Umbilical cord (tissue), 2 donors: ENCODE results near the gene ATP9B. TPM values are rescaled to one million over a fixed set of nuclear protein-coding genes. Genes with fewer than 3 reads are reported as not detected.

Experiments
- DNase-seq: peaks from one replicate; pipeline ENCODE4 v3.0.0-alpha.2; 2015; ENCODE audit warnings: low spot score
- total RNA-seq: library from RNA; depleted of rRNA; stranded (reverse); fragments of >200 nt; gene quantifications from one replicate; pipeline ENCODE4 v1.2.3, GENCODE V29; 2014; ENCODE audit warnings: low replicate concordance; ENCODE audit not compliant: insufficient read depth

ATP9B gene, protein sequence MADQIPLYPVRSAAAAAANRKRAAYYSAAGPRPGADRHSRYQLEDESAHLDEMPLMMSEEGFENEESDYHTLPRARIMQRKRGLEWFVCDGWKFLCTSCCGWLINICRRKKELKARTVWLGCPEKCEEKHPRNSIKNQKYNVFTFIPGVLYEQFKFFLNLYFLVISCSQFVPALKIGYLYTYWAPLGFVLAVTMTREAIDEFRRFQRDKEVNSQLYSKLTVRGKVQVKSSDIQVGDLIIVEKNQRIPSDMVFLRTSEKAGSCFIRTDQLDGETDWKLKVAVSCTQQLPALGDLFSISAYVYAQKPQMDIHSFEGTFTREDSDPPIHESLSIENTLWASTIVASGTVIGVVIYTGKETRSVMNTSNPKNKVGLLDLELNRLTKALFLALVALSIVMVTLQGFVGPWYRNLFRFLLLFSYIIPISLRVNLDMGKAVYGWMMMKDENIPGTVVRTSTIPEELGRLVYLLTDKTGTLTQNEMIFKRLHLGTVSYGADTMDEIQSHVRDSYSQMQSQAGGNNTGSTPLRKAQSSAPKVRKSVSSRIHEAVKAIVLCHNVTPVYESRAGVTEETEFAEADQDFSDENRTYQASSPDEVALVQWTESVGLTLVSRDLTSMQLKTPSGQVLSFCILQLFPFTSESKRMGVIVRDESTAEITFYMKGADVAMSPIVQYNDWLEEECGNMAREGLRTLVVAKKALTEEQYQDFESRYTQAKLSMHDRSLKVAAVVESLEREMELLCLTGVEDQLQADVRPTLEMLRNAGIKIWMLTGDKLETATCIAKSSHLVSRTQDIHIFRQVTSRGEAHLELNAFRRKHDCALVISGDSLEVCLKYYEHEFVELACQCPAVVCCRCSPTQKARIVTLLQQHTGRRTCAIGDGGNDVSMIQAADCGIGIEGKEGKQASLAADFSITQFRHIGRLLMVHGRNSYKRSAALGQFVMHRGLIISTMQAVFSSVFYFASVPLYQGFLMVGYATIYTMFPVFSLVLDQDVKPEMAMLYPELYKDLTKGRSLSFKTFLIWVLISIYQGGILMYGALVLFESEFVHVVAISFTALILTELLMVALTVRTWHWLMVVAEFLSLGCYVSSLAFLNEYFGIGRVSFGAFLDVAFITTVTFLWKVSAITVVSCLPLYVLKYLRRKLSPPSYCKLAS
- total RNA-seq: 48.4 TPM

DNA sequence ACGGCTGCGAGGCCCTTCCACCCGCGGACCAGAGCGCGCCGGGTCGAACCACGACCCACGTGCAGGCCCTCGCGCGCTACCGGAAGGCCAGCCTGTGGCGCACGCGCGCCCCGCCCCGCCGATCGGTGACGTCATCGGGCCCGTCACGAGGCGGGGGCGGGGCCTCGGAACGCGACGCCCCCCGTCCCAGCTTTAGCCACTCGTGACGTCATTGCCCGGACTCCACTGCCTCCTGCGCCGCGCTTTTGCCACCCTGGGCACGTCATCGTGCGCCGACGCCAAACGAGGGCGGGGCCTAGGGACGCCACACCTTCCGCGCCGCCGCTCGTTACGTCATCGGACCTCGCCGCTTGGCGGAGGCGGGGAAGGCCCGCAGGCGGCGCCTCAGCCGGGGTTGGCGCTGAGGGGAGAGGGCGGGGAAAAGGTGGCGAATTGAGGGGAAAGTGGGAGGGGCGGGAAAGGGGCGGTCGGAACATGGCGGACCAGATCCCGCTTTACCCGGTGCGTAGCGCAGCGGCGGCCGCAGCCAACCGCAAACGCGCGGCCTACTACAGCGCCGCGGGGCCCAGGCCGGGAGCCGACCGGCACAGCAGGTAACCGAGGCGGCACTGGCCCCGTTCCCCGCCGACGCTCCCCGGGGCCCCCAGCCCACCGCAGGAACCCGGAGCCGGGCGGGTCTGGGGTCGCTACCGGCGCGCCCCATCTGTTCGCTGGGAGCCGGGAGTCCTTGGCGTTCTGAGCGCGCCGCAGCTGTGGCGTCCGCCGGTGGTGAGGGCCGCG lies at the start of gene ATP9B:
TSS of gene ATP9B (plus strand) at position 458 of the 780 bp plus-strand sequence. CDS start at position 475, 17 bp downstream.
- DNase-seq: peak; percentile 98

DNA sequence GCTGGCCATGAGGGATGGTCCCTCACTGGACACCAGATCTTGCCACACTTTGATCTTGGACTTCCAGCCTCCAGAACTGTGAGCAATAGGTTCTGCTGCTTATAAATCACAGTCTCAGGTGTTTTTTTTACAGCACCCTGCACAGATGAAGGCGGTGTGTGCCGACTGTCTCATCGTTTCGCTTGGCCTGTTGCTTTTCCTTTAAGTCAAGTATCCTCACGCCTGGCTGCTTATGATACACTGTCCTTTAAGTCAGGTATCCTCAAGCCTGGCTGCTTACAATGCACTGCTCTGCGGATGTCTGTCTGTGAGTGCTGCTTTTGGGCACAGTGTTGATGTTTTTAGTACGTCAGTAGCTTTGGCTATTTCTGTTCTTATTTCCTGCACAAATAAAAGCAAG lies 49.3 kb upstream of the ATP9B start:
- DNase-seq: no peak

DNA sequence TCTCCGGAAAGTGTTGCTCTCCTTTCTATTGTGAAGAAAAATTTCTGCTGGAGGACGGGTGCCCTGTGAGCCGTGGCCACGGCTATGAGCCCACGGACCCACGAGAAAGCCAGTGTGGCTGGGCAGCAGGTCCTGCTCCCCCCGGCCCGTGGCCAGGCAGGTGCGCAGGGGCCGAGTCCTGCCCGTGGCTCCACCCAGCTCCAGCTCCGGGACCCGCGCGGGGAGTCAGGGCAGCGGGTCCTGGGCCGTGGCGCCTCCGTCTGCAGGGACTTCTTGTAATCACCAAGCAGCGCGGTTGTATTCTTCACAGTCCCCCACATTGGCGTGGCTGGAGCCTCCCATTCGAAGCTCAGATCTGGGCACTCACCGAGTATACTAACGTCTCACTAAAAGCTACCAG lies 46.6 kb upstream of the ATP9B start:
- no peak for DNase-seq

DNA sequence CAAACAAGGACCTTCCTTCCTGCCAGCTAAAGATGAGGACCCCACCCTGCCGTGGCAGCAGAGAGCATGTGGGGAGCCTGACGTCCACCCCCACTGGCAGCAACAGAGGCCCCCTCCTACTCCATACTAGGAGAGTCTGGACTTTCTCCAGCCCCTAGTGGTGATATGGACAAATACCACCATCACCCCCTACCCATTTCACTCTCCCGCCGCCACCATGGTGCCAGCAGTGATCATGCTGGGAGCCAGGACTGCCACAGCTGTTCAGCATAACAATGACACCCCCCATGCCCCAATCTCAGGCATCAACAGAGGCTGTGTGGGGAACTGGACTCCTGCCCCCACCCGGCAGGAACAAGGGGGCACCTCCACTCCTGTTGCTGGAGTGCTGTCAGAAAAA lies 42.7 kb upstream of the ATP9B start:
- no peak for DNase-seq

DNA sequence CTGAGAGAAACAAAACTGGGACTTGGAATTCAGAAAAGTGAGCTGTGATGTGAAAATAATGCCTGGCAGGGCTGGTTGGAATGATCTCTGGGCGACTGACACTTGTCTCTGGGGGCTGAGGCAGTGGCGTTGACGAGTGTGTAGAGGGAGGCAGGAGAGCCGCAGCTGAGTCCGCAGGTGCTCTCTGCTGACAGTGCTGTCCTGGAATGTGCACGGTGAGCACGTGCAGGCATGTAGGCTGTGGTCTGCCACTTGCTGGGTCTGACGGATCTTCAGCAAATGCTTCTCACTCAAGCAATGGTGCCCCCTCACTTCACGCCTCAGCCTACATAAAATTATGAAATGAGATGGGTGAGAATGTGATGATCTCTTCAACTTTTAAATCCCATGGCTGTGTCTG lies 38.5 kb upstream of the ATP9B start:
- no peak for DNase-seq

DNA sequence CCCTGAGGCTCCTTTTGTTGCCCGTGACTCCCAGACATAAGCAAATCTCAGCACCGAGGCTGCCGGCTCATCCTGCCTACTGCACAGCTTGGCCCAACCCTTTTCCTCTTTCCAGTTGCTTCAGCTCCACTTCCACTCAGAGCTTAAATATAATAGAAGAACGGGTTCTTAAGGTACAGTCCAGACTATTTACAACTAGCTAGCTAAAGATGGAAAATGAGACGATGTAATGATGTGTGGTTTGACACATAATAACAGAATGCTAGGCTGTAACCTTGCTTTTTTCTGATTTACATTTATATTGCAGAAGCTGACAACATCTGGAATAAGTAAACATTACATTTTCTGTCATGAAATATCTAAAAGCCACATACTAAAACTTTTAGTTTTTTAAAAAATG lies 26.9 kb upstream of the ATP9B start:
- no peak for DNase-seq

DNA sequence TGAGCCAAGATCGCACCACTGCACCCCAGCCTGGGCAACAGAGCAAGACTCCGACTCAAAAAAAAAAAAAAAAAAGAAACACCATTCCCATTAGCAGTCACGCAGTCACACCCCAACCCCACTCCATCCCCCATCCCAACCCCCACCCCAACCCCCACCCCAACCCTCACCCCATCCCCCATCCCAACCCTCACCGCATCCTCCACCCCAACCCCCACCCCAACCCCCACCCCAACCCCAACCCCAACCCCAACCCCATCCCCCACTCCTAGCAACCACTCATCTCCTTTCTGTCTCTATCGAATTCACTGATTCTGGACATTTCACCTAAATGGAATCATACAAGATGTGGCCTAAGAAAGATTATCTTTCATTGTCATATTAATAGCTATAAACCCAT lies 25.9 kb upstream of the ATP9B start:
- DNase-seq: no peak

DNA sequence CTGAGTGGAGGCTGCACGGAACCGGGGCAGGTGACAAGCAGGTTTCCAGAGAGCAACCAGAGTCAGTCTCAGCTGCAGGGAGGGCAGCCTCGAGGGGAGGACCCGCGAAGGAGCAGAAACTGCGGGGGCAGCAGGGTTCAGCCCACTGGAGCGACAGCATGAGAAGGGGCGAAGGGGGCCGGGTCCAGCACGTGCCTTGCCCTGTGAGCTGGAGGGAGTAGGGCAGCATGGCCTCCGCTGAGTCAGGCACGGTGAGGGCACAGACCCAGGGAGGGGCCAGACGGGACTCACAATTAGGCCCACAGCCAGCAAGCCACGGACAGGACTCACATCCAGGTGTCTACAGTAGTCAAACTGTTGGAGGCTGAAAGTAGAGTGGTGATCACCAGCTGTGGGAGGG lies 22.7 kb upstream of the ATP9B start:
- DNase-seq: no peak

DNA sequence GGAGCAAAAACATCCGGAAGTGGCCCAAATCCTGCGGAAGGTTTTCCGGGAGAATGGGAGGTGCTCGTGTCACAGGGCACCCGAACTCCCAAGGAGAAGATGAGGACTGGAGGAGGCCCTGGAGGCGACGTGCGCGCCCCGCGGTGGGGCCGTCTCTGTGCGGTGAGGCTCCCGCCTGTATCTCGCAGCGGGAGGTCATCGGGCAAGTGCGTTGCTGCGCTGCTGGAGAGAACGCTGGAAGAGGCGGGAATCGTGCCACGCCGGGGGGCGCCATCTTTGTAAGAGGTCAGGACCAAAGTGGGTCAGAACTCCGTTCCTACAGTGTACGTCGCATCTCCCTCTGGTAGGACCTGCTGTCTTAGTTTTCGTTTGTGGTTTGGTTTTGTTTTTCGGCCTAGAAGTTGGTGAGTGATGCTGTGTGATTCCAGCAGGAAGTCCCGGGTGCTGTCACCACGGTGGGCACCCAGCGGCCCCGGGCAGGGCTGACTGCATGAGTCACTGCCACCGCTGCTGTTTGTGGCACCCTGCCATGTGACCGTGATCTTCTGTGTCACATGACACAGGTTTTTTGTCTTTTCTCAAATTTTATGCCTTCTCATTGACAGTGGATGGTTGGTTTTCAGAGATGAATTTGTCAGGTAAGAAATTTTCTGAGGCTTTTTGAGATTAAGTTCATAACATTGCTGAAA lies 21.5 kb upstream of the ATP9B start:
- no peak for DNase-seq

DNA sequence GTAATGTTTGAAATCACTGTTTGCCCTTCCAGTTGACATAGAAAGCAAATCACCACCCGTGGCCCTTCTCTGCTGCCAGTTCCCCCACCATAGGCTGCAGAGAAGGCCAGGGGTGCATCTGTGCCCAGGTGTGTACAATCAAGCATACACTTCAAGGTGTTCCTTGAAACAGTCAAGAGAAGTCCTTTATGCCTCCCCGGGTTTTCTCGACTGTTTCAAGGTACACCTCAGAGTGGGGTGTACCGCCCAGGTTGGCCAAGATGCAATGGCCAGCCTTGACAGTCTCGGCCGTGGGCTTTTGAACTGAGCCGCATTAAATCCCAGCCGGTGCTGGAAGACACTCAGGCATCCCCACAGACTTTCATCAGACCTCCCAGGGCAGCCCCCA lies 21.0 kb upstream of the ATP9B start:
- DNase-seq: no peak

DNA sequence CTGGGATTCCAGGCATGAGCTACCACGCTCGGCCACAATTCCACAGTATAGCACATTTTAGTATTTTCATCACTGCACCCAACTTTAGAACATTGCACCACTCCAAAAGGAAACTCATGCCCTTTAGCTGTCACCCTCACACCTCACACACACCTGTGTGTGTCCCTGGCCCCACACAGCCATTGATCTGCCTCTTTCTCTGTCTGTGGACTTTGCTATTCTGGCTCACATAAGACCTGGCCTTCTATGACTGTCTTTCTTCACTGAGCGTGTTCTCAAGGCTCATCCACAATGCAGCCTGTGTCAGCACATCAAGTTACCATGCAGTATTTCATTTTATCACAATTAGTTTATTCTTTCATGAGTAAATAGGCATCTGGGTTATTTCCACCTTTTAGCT lies 19.7 kb upstream of the ATP9B start:
- no peak for DNase-seq

DNA sequence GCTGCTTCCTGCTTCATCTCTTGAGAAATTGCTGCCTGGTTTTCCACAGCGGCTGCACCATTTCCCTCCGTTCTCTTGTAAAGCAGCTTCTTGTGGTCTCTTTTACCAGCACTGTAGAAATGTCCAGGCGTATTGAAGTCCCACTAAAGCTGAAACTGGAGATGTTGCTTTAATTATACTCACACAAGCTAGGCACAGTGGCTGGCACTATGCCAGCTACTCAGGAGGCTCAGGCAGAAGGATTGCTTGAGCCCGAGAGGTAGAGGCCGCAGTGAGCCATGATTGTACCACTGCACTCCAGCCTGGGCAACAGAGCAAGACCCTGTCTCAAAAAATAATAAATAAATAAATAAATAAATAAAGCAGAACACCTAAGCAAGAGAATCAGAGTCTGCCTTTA lies 19.2 kb upstream of the ATP9B start:
- no peak for DNase-seq

DNA sequence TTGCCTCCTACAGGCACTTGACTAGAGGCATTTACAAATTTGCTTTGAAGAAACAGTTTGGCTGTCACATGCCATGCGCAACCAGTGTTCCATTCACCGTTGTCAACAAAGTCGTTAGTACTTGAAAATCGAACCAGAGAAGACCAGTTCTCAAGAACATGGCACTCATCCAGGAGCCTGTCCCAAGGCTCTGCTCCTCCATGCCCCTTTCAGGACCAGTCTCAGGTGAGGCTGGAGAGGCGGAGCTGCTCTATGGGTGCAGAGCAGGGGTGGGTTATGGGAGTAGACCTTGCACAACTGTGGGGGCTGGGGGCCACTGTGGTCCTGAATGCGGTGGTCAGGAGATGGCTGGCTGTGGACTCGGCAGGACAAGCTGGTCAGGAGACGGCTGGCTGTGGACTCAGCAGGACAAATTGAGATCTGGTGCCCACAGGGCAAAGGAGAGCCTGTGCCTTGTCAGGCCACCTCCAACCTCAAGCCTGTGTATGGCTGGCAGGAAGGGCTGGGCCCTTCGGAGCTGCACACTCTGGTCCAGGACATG lies 12.3 kb upstream of the ATP9B start:
- DNase-seq: no peak

DNA sequence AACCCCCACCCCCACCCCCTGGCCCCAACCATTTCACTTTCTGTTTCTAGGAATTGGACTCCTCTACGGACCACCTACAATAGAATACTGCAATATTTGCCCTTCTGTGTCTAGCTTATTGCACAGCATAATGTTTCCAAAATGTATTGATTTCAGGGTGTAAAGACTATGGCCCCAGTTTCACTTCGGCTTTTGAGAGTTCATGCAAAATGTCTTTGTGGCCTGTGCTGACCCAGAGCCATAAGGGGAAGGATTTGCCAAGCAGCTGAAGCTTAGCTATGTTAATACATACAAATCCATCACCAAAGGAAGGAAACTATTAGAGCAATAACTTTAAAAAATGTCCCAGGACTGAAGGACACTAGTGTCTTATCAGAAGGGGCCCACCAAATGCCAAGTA lies 11.2 kb upstream of the ATP9B start:
- no peak for DNase-seq

DNA sequence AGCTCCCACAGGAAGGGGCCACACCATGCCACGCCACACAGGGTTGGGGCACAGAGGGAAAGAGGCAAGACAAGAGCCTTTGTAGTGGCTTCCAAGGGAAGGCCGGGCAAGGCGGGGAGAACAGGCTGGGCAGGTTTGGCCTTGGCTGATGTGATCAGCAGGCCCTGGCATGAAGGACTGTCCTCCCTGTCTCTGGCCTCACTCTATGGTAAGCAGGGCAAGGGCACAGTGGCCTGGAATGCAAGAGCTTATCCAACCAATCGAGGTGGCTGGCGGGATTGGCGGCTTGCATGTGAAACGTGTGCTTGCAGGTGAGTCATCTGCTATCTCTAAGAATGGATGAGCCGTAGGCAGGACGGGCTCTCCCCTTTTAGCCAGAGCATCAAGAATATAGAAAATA lies 6.4 kb upstream of the ATP9B start:
- peak; percentile 53 for DNase-seq

DNA sequence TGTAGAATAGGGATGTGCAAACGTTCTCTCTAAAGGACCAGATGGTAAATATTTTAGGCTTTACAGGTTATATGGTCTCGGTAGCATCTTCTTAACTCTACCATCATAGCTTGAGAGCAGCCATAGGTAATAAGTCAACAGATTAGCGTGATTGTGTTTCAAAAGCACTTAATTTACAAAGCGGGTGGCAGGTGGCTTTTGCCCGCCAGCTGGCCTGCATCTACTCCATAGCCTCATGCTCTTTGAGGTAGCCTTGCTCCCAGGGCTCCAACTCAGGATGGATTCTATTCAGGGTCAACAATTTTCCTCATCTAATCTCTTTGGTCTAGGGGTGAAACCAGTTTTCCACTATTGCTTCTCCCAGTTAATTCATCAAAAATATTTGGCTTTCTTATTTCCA lies 5.0 kb upstream of the ATP9B start:
- no peak for DNase-seq

DNA sequence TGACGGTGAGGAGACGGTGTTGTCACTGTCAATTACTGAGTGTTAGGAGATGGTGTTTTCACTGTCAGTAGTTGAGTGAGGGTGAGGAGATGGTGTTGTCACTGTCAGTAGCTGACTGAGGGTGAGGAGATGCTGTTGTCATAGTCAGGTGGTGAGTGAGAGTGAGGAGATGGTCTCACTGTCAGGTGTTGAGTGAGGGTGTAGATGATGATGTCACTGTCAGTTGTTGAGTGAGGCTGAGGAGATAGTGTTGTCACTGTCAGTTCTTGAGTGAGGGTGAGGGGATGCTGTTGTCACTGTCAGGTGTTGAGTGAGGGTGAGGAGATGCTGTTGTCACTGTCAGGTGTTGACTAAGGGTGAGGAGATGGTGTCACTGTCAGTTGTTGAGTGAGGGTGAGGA lies 3.4 kb upstream of the ATP9B start:
- no peak for DNase-seq

DNA sequence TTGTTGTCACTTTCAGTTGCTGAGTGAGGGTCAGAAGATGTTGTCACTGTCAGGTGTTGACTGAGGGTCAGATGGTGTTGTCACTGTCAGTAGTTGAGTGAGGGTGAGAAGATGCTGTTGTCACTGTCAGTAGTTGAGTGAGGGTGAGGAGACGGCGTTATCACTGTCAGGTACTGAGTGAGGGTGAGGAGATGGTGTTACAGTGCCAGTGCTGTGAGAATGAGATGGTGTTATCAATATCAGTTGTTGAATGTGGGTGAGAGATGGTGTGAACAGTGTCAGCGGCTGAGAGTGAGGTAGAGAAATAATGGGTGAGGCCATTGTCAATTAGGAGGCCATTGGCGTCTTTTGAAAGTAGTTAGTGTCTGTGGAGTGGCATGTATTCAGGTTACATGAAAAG lies 1.6 kb upstream of the ATP9B start:
- no peak for DNase-seq

DNA sequence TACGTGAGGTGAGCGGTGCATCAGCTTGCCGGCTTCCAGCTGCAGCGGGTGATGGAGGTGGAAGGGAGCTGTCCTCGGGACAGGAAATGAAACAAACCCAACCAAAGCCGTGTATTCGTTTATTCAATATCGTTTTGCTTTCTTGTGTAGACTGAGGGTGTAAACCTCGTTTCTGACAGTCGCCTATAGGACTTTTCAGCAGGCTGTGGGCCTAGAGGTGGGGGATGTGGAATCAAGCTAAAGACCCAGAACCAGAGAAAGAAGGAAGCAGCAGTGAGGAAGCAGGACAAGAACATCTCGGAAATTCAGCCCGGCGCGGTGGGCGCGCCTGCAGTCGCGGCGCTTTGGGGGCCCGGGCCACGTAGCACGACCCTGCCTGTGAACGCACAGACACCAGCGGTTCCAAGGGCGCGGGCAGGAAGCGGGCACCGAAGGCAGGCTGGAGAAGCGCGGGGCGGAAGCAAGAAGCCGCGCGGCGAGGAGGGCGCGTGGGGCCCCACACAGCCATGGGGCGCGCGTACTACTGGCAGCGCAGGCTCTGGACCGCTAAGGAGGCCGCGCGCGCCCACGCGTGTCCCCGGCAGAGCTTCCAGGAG lies 755 bp upstream of the ATP9B start:
- no peak for DNase-seq

DNA sequence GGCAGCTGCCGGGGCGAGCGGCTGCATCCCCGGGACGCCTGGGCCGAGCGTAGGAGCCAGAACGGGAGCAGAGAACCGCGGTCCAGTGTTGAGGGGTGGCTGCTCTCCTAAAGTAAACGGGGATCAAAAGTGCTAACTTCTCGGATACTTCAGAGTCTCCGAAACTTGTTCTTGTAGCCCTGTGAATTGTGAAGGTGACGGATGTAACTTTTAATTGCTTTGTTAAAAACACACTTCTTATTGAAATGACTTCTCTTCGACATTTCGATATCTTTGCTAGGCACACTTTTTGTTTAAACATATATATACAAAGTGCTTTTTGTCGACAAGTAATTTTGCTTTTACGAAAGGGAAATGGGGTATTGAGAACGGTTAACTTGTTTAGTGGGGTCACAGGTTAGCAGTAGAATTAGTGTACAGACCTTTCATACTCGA lies 540 bp downstream of the ATP9B start:
- DNase-seq: no peak
